Stimulated activated CD8-positive, alpha-beta memory T cell treated with anti-CD3 and anti-CD28 coated beads, Interleukin-2, amount 100 ng/mL, for 1 hour (primary cell): Measurements from ENCODE around the gene S100A1.

Source experiments
- DNase-seq, 2 donors: peaks; one replicate each; pipeline ENCODE4 v3.0.0-alpha.2; 2020; ENCODE audit warnings: low read depth in 2 of 2

The S100A1 gene

DNA sequence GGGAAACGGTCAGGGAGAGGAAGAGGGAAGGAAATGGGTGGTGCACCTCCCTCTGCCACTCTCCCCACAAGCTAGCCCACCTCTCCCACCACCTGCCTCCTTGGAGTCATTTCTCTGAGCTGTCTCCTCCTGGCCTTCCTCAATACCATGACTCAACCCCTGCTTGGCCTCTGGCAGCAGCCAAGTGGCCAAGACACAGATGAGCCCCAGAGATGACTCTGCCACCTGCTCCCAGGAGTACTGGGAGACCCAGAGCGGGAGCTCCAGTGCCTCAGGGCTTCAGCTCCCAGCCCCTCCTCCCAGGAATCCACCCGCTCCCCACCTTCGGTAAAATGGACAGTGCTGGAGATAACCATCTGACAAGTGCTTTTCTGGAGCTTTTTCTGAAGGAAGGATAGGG lies 17.9 kb upstream of the S100A1 start:
- DNase-seq: no peak

DNA sequence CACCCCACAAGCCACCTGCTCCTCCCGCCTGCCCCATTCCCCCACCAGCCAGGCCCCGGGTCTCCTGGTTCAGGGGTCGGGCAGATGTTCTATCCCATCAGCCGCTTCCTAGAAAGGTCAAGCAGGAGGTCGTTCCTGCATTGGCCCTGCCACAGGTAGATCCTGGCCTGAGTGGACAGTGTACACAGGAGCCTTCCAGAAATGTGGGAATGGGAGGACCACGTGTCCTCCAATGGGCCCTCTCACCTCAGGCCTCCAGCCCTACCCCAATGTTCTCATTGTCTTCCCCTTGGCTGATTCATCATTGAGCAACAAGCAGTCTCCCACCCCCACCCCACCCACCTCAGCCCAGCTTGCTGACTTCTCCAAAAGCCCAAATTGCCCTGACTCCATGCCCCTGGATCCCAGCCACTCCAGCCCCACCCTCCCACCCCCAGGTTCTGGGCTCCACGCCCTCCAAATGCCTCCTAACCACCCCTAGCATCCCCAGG lies 17.4 kb upstream of the S100A1 start:
- no peak for DNase-seq

DNA sequence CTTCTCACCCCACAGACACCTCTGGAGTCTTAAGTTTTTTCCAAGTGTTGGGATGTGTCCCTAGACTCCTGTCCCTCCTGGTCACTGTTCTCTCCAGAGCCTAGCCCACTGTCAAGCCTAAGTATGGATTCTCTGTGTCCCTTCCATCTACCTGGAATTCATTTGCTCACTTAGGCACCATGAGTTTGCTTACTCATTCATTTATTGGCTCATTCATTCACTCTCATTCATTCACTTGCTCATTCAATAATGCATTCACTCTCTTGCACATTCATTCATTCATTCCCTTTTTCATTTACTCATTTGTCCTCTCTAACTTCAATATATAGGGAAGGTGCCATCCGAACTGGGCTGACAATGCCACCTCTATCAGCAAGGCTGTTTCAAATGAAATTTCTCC lies 16.9 kb upstream of the S100A1 start:
- no peak for DNase-seq

DNA sequence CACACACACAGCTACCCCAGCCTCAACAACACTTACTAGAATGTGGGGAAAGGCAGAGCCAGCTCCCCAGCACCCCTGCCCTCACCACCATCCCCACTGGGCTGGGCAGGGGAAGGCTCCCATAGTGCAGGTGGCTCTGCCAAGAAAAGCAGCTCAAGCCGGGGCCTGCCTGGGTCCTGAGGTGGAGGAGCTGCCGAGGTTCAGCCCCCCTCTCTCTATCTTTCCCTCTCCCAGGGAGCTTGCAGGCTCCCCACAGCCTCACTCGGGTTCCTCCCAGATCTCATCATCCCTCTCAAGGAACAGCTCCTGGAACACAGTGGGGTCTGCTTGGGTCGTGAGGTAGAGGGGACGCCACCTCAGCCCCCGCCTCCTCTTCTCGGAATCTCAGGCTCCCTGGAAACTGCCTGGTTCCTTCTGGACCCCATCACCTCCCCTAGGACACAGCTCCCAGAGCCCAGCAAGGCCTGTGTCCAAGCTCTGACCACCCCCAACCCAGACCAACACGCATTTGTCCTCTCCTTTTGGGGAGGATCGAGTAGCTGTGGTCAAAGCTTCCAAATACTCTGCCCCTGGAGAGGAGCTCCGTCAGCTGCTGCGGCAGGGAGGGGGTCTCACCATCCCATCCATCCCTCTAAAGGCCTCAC lies 16.0 kb upstream of the S100A1 start:
- no peak for DNase-seq

DNA sequence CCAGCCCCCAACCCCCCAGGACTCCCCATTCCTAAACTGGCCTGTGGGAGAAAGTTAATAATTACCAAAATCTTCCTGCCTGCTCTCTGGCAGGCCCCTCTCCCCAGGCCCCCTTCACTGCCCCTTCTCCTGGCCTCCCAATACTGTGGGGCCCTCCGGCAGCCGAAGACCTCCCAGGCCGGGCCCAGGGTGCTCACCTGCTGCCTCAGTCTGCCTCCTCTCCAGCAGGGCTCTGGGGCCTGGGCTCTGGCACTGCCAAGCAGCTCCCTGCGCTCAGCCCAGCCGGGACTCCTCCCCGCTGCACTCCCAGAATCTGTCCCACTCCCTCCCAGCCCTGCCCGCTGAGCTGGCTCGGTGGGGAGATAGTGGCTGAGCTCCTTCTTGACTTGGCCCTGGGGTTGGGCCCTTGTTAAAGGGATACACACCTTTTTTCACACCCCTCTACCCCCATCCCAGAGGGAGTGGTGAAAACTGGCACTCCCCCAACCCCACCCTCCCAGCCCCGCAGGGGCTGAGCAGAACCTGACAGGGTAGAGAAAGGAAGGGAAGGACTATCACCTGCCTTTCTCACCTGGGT lies 15.4 kb upstream of the S100A1 start, which contains the start of gene S100A16:
S100A16 (minus strand) TSS at position 383 of the 577 bp plus-strand sequence. CDS start 4,986 bp downstream, outside the sequence.
- DNase-seq: no peak

DNA sequence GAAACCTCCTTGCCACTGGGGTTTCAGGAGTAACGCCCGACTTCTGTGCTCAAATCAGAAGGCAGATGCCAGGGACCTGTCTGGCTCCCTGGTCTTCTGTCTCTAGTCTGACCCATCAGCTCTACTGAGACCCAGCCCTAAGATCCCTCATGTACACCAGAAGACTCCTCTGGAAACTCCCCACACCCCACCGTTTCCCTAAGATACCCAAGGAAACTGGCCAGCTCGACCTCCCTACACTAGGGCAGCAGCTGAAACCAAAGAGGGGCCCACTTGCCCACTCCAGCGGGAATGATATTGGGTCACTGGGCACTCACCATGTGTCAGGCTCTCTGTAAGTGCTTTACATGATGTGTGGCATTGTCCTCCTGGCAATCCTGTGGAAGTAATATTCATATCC lies 14.8 kb upstream of the S100A1 start:
- no peak for DNase-seq

DNA sequence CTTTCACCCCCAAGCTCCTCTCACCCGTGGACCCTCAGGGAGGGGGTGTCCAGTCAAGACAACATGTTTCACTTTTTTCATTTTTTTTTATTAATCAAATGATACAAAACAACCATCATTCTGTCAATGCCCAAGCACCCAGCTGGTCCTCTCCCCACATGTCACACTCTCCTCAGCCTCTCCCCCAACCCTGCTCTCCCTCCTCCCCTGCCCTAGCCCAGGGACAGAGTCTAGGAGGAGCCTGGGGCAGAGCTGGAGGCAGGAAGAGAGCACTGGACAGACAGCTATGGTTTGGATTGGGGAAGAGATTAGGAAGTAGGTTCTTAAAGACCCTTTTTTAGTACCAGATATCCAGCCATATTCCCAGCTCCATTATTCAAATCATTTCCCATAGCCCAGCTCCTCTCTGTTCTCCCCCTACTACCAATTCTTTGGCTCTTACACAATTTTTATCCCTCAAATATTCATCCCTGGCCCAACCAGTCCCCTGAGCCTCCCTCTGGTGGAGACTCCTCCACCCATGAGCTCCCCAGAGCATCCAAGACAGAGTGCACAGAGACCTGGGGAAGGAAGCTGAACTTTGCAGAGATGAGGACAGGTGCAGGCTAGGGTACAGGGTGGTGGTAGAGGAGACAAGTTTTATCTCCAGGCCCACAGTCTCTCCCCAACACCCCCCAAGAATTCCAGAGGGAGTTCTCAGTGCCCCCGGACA lies 13.9 kb upstream of the S100A1 start:
- no peak for DNase-seq

DNA sequence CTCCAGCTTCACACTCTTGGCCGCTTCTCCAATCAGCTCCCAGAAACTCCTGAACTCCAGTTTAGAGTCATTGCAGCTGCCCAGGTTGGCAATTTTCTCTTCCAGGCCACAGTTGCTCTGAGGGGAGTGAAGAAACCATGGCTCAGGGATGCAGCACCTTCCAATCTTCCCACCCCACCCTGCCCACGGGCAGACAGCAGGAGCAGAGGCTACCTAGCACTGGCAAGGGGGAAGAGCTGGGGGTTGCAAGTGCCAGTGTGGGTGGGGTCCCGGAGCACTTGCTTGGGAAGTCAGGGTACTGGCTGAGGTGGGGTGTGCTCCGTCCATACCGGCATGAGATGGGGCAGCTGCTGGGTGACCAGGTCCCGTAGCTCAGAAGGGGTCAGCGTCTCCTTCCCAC lies 13.3 kb upstream of the S100A1 start:
- DNase-seq: no peak

DNA sequence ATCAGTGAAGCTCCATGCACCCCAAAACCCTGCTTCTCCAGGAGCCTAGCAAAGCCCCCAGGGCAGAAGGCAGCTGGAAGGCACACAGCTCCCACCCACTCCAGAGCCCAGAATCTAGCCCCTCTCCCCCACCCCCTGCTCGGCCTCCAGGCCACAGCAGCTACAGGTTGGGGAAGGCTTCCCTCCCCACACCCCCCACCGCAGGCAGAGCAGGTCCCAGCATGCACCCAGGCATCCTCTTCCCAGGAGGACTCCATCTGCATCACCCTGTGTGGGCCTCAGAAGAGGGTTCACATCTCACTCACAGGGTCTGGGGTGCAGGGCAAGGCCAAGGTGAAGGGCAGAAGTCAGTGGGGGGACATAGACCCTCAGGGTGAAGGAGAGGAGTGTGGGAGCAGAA lies 12.8 kb upstream of the S100A1 start:
- no peak for DNase-seq

DNA sequence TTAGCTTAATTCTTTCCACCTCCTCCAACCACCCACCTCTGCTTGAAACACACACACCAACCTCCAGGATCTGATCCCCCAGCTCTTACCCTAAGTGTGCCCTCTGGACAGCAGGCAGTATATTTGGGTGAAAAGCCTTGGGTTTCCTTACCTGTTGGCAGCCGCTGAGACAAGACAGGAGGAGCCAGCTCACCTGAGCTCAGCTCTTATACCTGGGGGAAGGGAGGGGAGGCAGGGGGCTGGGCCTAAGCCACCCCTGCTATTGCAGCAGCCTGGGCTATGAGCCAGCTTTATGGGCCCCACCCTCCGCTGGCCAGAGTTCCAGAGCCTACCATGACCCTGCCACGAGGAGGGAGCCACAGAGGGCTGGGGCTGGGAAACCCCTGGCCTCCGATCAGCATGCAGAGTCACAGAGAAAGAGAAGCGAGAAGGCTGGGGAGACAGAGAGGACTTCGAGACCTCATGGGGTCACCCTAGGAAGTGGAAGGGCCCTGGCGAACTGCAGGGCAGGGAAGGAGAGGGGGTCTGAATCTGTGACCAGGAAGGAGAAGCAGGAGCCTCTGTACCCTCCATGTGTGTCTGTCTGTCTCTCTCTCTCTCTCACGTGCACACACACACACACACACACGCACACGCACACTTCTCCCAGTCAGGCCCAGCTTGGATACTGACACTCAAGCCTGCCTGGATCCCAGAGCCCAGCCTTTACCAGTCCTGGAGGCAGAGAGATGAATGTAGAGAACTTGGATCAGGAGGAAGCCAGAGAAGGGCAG lies 11.9 kb upstream of the S100A1 start, which contains the start of gene S100A14:
S100A14 (minus strand) TSS at position 182 of the 773 bp plus-strand sequence. CDS start 467 bp downstream, outside the sequence.
- DNase-seq: no peak

DNA sequence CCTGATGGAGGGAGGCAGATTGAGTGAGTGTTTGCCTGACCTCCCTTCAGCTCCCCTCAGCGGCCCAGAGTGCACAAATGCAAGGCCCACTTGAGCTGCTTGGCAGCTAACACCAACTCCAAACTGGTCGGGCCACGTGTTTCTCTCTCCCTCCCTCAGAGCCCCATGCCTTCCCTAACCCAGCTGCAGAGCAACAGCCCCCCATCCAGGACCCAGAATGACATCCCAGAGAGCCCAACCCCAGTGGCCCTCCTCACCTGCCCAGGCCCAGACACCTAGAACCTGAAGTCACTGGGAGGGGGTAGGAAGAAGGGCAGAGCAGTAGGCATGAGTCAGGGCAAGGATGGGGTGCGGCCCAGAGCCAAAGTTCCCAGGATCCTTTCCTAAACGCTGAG lies 11.3 kb upstream of the S100A1 start:
- DNase-seq: no peak

DNA sequence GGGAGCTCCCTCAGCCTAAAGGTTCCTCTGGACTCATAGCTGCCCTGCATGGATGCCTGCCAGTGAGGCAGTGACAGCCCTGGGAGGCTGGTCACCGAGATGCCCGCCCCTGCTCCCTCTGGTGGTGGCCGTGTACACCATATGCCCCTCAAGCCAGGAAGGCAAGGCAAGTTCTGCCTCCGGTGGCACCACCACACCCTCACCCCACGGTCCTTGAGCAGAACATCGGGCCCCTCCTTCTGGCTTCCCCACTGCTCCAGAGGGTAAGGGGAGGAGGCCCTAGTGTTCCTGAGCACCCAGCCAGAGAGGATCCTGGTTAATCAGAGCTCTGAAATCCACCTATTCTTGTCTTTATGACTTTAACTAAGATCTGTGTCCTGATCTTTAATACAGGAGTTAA lies 10.6 kb upstream of the S100A1 start:
- peak in 1 of 2 donors; percentile 43 for DNase-seq

DNA sequence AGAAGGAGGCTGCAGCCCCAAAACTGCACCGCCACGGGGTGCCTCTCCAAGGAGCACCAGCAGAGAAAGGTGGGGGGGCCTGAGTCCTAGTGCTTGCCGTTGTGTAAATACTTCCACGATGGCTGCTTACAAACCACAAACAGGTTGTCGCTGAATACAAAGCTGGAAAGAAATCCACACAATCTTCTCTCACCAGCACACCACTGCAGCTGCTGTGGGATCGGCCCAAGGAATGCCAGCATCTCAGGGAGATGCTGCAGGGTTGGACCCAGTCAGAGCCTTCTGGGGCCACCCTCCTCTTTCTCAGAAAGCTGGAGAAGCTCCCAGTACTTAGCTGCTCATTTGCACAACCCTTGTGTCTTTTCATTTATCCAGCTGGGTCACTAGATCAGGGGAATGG lies 9.1 kb upstream of the S100A1 start:
- no peak for DNase-seq

DNA sequence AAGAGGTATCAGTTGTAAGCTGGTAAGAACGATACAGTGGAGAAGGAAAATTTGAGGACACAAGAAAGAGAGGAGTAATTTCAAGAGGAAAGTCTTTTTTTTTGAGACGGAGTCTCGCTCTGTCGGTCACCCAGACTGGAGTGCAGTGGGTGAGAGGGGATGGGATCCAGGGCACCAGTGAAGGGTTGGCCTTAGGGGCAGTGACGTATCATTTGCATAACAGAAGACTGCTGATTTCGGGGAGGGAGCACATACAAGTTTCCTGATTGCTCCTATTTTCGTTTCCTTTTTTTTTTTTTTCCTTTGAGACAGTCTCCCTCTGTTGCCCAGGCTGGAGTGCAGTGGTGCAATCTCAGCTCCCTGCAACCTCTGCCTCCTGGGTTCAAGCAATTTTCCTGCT lies 5.1 kb upstream of the S100A1 start:
- no peak for DNase-seq

DNA sequence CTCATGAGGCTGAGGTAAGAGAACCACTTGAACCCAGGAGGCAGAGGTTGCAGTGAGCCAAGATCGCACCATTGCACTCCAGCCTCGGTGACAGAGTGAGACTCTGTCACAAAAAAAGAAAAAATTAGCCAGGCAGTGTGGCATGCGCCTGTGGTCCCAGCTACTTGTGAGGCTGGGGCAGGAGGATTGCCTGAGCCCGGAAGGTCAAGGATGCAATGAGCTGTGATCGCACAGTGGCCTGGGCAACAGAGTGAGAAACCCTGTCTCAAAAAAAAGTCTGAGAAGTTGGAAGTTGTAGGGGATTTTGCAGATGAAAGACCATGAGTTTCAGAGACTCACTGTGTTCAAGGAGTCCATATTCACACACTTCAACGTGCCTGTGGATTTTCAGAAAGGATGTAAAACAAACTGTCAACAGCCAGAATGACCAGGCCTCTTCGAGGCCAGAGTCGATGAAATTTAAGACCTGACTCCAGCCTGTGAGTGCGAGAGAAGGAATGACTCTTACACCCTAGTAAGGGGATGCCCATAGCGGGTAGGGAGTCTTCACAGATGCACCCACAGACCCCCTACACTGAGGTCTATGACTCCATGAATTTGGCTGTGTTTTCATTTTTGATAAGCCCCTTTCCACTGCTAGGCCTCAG lies 3.1 kb upstream of the S100A1 start:
- DNase-seq: no peak

DNA sequence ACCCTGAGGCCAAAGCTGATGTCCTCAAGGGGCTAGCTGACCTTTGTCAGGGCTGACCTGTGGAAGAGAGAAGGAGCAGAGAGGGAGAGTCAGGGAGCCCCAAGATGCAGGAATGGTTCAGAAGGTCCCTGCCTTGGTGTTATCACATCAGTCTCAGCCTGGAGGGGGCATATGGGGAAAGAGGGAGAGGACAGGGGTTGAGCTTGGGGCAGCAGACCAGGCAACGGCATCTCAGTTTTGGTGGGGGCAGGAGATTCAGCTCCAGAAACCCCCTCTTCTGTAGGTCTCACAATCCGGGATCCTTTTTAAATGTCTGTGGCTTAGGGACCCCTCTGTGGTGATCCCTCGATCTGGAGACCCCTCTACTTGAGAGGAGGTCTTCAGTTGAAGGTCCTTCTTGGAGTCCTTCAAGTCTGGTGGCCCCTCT lies 1.7 kb upstream of the S100A1 start:
- DNase-seq: no peak

DNA sequence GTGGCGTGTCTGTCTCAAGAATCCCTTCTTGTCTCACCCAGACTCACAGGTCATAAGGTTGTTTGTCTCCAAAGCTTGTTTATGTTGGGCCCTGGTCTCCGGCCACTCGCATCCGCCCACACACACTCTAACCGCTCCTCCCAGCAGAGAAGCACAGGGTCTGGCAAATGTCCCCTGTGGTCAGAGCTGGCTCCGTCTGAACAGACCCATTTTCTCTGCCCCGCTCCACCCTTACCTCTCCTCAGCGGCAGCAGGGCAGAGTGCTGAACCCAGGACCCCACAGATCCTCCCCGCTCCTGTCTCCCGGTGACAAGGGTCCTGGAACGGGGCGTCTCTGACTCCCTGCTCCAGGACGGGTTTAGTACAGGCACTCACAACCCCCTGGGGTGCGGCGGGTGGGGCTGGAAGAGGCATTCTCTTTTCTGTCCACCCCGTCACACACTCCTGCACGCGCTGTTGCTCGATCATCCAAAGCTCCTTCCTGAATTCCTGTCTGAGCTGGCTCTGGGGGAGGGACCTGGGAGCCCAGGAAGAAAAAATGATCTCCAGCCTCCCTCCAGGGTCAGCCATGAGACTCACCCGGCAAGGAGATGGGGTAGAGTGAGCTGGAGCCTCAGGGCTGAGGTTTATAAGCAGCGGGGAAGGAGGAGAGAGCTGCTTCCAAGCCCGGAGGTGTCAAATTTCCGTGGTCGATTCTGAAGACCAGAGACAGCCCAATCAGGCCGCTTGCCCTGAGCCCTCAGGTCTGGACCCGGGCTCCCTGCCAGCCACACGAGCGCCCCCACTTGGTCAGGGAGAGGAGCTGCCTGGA lies 1.1 kb upstream of the S100A1 start, which contains the start of gene S100A13:
S100A13 (minus strand) TSS at position 602 of the 811 bp plus-strand sequence. CDS start 1,033 bp downstream, outside the sequence.
- DNase-seq: no peak

DNA sequence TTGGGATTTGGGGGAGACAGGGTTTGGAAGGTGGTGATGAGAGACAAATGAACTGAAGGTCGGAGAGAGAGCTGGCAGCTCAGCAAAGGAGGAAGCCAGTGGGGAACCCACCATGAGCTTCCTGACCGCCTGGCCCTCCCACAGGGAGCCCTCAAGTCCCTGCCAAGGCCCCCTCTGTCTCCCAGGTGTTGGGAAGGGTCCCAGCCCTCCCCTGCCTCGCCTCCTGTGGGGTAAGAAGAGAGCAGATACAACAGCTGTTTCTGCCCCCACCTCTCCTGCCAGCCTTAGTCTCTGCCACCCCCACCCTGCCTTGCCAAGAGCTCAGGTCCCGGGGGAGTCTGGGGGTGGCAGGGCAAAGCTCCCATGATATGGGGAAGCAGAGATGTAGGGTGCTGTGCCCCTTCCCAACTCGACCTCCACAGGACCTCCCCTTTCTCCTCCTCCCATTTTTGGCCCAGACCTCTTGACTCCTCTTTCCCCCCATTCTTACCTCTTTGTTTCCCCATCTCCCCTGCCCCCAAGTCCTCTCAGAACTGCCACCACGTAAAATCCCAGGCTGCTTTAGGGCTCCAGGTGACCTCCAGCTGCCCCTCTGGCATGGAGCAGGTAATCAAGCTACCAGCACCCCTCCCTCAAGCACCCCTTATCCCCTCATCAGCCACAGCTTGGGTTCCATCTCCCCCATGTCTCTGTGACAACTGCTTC lies 556 bp downstream of the S100A1 start:
- no peak for DNase-seq

DNA sequence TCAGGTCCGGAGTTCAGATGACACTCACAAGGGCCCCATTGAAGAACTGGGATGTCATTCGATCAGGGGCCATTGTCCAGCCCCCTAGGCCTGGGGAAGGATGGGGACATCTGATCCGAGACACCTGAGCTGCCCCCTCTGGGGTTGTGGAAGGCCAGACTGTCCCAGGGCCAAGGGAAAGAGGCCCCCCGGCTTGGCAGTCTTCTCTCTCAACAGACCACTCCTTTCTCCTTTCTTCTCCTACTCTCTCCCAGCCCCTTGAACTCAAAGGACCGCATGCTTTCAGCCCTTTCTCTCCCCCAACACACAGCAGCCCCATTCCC lies 1.1 kb downstream of the S100A1 start:
- DNase-seq: no peak

DNA sequence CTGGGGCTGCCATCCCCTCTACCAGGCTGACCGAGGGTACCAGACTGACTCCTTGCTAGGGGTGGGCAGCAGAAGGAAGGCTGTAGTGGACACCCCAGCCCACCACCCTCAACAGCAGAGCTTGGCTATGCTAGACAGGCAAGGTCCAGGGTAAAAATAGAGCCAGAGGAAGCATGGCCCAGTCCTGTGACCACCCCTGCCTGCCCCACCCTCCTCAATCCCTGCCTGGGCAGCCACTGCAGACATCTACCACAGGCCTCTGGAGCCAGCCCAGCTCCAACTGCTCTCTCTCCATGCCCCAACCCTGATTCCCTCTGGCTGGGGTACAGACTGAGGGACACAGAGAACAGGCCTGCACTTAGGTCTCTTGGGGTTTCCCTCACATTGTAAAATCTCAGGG lies 1.7 kb downstream of the S100A1 start:
- no peak for DNase-seq
